B cell (primary cell): Measurements from ENCODE around the gene CNIH4. TPM values are rescaled to one million over a fixed set of nuclear protein-coding genes. Genes with fewer than 3 reads are reported as not detected.

Experiments
- ATAC-seq: fragments of 200-7000 bp; cut with Tn5 transposase; one replicate; pipeline ENCODE4 v1.10.0; 2021; ENCODE audit warnings: low read depth, mild to moderate bottlenecking, moderate number of reproducible peaks, moderate library complexity
- CTCF ChIA-PET: fragments of 350-600 bp; sonication (Branson Sonifier 250); formaldehyde crosslinking; loops from one replicate; lab custom pipeline; 2021; ENCODE audit warnings: antibody characterized with exemption, inconsistent platforms; lab: Charles Lee
- POLR2A ChIA-PET: fragments of 350-600 bp; sonication (Branson Sonifier 250); formaldehyde crosslinking; loops from one replicate; lab custom pipeline; 2021; ENCODE audit warnings: antibody characterized with exemption; lab: Charles Lee
- DNase-seq: peaks from one replicate; pipeline ENCODE4 v3.0.0; 2013
- H2AFZ ChIP-seq: 2 replicates; pipeline ENCODE4 v1.6.1; 2012; ENCODE audit warnings: mild to moderate bottlenecking, low read depth, low read length; ENCODE audit not compliant: insufficient read depth, poor library complexity, severe bottlenecking
- H3K27ac ChIP-seq, 2 donors: 1 replicate in 1 of 2; 2 replicates in 1 of 2; pipeline ENCODE4 v1.5.1; 2012 to 2013; ENCODE audit warnings: low read length in 2 of 2, mild to moderate bottlenecking in 2 of 2, moderate library complexity in 1 of 2
- H3K27me3 ChIP-seq, 4 experiments: fragments of 200-600 bp in 1 of 4; sonication (generic) in 1 of 4; replicated peaks in 1 of 4; 1 replicate in 2 of 4; 2 replicates in 2 of 4; pipeline versions ENCODE4 v1.6.1 to v1.7.0; 2013 to 2016; ENCODE audit warnings: low read length in 3 of 4, mild to moderate bottlenecking in 2 of 4, mixed read lengths in 1 of 4, moderate library complexity in 1 of 4; ENCODE audit not compliant: insufficient read depth in 4 of 4, control insufficient read depth in 3 of 4; ENCODE audit errors: control extremely low read depth in 1 of 4
- H3K36me3 ChIP-seq, 2 experiments: replicated peaks in 1 of 2; 1 replicate in 1 of 2; 2 replicates in 1 of 2; pipeline versions ENCODE4 v1.6.1 to v1.7.1; 2013; ENCODE audit warnings: low read length in 1 of 2; ENCODE audit not compliant: insufficient read depth in 2 of 2, control insufficient read depth in 1 of 2; ENCODE audit errors: control extremely low read depth in 1 of 2, extremely low read depth in 1 of 2
- H3K4me1 ChIP-seq, 2 donors: fragments of 200-600 bp in 1 of 2; sonication (generic) in 1 of 2; 1 replicate in 1 of 2; 2 replicates in 1 of 2; pipeline versions ENCODE4 v1.5.1 to v1.6.1; 2013 to 2017; ENCODE audit warnings: low read length in 2 of 2; ENCODE audit not compliant: control insufficient read depth in 2 of 2, insufficient read depth in 2 of 2
- H3K4me2 ChIP-seq: replicated peaks from 2 replicates; pipeline ENCODE3; 2012; ENCODE audit warnings: mild to moderate bottlenecking, low read depth, low read length; ENCODE audit not compliant: poor library complexity, severe bottlenecking
- H3K4me3 ChIP-seq, 5 experiments: fragments of 200-600 bp in 1 of 5; sonication (generic) in 1 of 5; 1 replicate in 3 of 5; 2 replicates in 2 of 5; pipeline versions ENCODE4 v1.5.1 to v1.7.0; 2011 to 2016; ENCODE audit warnings: low read length in 4 of 5, mild to moderate bottlenecking in 4 of 5, low read depth in 2 of 5, control low read depth in 1 of 5, moderate library complexity in 1 of 5; ENCODE audit not compliant: insufficient read depth in 1 of 5; ENCODE audit errors: control extremely low read depth in 1 of 5, extremely low read depth in 1 of 5
- H3K79me2 ChIP-seq: fragments of 200-600 bp; sonication (generic); one replicate; pipeline ENCODE4 v1.6.0; 2016; ENCODE audit warnings: low read length; ENCODE audit not compliant: control insufficient read depth, insufficient read depth
- H3K9ac ChIP-seq: fragments of 200-600 bp; sonication (generic); 2 replicates; pipeline ENCODE4 v1.6.1; 2017; ENCODE audit warnings: mild to moderate bottlenecking, low read length, moderate library complexity
- H3K9me3 ChIP-seq, 3 donors: one replicate each; pipeline versions ENCODE4 v1.6.1 to v1.7.1; 2013; ENCODE audit warnings: low read length in 2 of 3; ENCODE audit not compliant: control insufficient read depth in 2 of 3, insufficient read depth in 1 of 3; ENCODE audit errors: control extremely low read depth in 1 of 3
- H4K20me1 ChIP-seq: 2 replicates; pipeline ENCODE4 v1.6.0; 2012; ENCODE audit warnings: mild to moderate bottlenecking, low read length; ENCODE audit not compliant: insufficient read depth, control insufficient read depth, poor library complexity, severe bottlenecking
- H3K27ac Mint-ChIP-seq: one replicate; pipeline ENCODE4 v1.8.0; 2021; ENCODE audit warnings: mixed read lengths
- H3K27me3 Mint-ChIP-seq: one replicate; pipeline ENCODE4 v1.8.0; 2021; ENCODE audit warnings: mixed read lengths
- H3K4me1 Mint-ChIP-seq: one replicate; pipeline ENCODE4 v1.8.0; 2021; ENCODE audit warnings: mixed read lengths
- H3K4me3 Mint-ChIP-seq: one replicate; pipeline ENCODE4 v1.8.0; 2021; ENCODE audit warnings: mixed read lengths
- H3K9me3 Mint-ChIP-seq: one replicate; pipeline ENCODE4 v1.8.0; 2022; ENCODE audit warnings: mixed read lengths; ENCODE audit not compliant: insufficient read depth
- EZH2 ChIP-seq: IDR thresholded peaks from 2 replicates; pipeline ENCODE4 v1.6.1; 2012; ENCODE audit warnings: borderline replicate concordance, low read depth, mild to moderate bottlenecking, moderate library complexity, low read length; ENCODE audit not compliant: insufficient read depth, poor library complexity, severe bottlenecking
- WGBS: methylation state at CpG from one replicate; pipeline ENCODE4 v1.1.5; 2013; ENCODE audit warnings: missing lambda C conversion rate; ENCODE audit not compliant: insufficient coverage; 5-methylcytosine and 5-hydroxymethylcytosine counted together
- intact Hi-C: fragments of 100-400 bp; cut with micrococcal nuclease; formaldehyde crosslinking; loops from one replicate; pipeline ENCODE4 v1.10.0; 2022
- polyA plus RNA-seq: library from polyadenylated mRNA; depleted of rRNA; stranded (reverse); fragments of >200 nt; gene quantifications from 2 replicates; pipeline ENCODE4 v1.2.3, GENCODE V29; 2012
- total RNA-seq, 2 donors: library from RNA; stranded (reverse); fragments of 120-200 nt in 1 of 2; gene quantifications; 1 replicate in 1 of 2; 2 replicates in 1 of 2; pipeline versions ENCODE4 v1.2.3 to v1.2.4, GENCODE V29; 2013 to 2022
- TF ChIP-seq, protein P1 (sequence below): fragments of 200-600 bp; IDR thresholded peaks from one replicate; pipeline ENCODE4 v1.8.0; 2022; ENCODE audit warnings: antibody characterized with exemption, mild to moderate bottlenecking

Gene CNIH4
- total and polyA plus RNA-seq, 2 donors (not counting 1 experiment from before 2014, with no cell fraction given): 13.3 to 27.2 TPM

DNA sequence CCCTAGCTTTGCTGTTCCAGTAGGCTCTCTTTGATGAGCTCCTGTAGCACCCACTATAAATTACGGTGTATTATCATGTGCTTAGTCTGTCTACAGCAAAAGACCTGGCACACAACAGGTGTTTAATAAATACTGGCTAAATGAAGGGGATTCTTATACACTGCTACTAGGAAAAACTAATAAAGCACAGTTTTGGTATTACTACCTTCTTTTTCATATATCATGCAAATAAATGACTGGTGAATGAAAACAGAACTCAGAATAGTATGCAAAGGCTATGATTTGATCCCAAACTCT lies 51.6 kb downstream of the CNIH4 start:
- Mint-ChIP-seq H3K4me3 (no peak overlapping the region), H3K27me3 (no peaks in the 10 kb centered on the region), H3K4me1 (no peaks in the 10 kb centered on the region), H3K27ac (no peak overlapping the region), H3K9me3 (no peaks in the 10 kb centered on the region)
- Histone ChIP-seq H3K27ac (no peak overlapping the region), H3K27me3 (no peaks in the 10 kb centered on the region), H3K9ac (no peak overlapping the region), H3K36me3 (peaks cover 7 to 67% of the 10 kb centered on the region in 2 experiments), H4K20me1 (peaks cover 15% of the 10 kb centered on the region), H3K4me3 (no peak overlapping the region), H2AFZ (no peak overlapping the region), H3K4me1 (no peaks in the 10 kb centered on the region), H3K9me3 (no peaks in the 10 kb centered on the region), H3K79me2 (no peaks in the 10 kb centered on the region), H3K4me2 (no peak overlapping the region)
- ChIA-PET POLR2A (interaction anchor here (0.5 kb wide), 1 partner anchor 213 kb away, joined by 6 read pairs; no protein-coding TSS in a partner anchor), CTCF (interaction anchor here (2.6 kb wide), 1 partner anchor 49 kb away, joined by 12 read pairs; no protein-coding TSS in a partner anchor)
- intact Hi-C loops: no loop called here
- no CpG with 5 or more reads among the region's 1 CpG for WGBS
- ATAC-seq: no peak
- no peak for DNase-seq
- TF ChIP-seq, protein P1, sequence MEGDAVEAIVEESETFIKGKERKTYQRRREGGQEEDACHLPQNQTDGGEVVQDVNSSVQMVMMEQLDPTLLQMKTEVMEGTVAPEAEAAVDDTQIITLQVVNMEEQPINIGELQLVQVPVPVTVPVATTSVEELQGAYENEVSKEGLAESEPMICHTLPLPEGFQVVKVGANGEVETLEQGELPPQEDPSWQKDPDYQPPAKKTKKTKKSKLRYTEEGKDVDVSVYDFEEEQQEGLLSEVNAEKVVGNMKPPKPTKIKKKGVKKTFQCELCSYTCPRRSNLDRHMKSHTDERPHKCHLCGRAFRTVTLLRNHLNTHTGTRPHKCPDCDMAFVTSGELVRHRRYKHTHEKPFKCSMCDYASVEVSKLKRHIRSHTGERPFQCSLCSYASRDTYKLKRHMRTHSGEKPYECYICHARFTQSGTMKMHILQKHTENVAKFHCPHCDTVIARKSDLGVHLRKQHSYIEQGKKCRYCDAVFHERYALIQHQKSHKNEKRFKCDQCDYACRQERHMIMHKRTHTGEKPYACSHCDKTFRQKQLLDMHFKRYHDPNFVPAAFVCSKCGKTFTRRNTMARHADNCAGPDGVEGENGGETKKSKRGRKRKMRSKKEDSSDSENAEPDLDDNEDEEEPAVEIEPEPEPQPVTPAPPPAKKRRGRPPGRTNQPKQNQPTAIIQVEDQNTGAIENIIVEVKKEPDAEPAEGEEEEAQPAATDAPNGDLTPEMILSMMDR: no peak
- TF ChIP-seq EZH2: no peak

DNA sequence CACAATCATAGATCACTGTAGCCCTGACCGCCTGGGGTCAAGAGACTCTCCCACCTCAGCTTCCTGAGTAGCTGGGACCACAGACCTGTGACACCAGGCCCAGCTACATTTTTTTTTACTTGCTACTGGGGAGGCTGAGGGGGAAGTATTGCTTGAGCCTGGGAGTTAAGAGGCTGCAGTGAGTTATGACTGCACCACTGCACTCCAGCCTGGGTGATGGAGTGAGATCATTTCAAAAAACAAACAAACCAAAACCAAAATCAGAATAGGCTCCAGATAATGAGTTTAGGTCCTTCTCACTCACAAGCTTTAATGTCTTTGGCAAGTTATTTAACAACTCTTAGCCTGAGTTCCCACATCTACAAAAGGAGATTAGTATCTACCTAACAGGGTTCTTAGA lies 55.1 kb downstream of the CNIH4 start:
- CTCF ChIA-PET: interaction anchor here (0.7 kb wide), 1 partner anchor 120 kb away, joined by 3 read pairs; no protein-coding TSS in a partner anchor
- H3K36me3 ChIP-seq: peaks cover 4 to 57% of the 10 kb centered on the region in 2 experiments
- no peaks in the 10 kb centered on the region for H3K9me3 ChIP-seq
- ATAC-seq (no peak), DNase-seq (no peak)
- no CpG with 5 or more reads among the region's 1 CpG for WGBS
- H3K27me3 Mint-ChIP-seq: no peaks in the 10 kb centered on the region
- H3K4me1 ChIP-seq: no peaks in the 10 kb centered on the region
- intact Hi-C loops: no loop called here
- H3K4me3 ChIP-seq: no peak overlapping the region
- no peak overlapping the region for H2AFZ ChIP-seq
- H3K27ac Mint-ChIP-seq: no peak overlapping the region
- H3K27ac ChIP-seq: no peak overlapping the region
- no peaks in the 10 kb centered on the region for H3K9me3 Mint-ChIP-seq
- H3K4me1 Mint-ChIP-seq: no peaks in the 10 kb centered on the region
- H3K27me3 ChIP-seq: no peaks in the 10 kb centered on the region
- no peak for TF ChIP-seq EZH2
- TF ChIP-seq, protein P1: no peak
- no peak overlapping the region for H3K9ac ChIP-seq
- peaks cover under 1% of the 10 kb centered on the region for H4K20me1 ChIP-seq
- H3K4me3 Mint-ChIP-seq: no peak overlapping the region
- H3K79me2 ChIP-seq: no peaks in the 10 kb centered on the region
- POLR2A ChIA-PET: no interaction called here
- H3K4me2 ChIP-seq: no peak overlapping the region
